ENCODE data around the gene PPP1R9A.

Gene PPP1R9A

GRCh38 chr7:94969434-94970084, 62.2 kb downstream of the PPP1R9A start:
- Histone ChIP-seq H3F3A (ENCODE audit: control insufficient read depth, insufficient read depth) (no peaks in the 10 kb centered on the region), H3K36me3 (ENCODE audit: control insufficient read depth, low read length) (no peaks in the 10 kb centered on the region), H4K20me1 (ENCODE audit: control insufficient read depth, insufficient read depth, low read depth, low read length) (no peaks in the 10 kb centered on the region), H3K27ac (ENCODE audit: low read depth, low read length) (no peak overlapping the region), H3K4me2 (ENCODE audit: low read length) (no peak overlapping the region), H3K79me2 (ENCODE audit: control insufficient read depth, low read length) (no peaks in the 10 kb centered on the region), H3K4me3 (ENCODE audit: low read length) (no peak overlapping the region), H3K9me3 (ENCODE audit: control insufficient read depth, insufficient read depth, low read length) (no peaks in the 10 kb centered on the region), H3K27me3 (ENCODE audit: control insufficient read depth, low read length) (no peaks in the 10 kb centered on the region), H3K4me1 (ENCODE audit: control insufficient read depth, low read length) (no peaks in the 10 kb centered on the region), H3K9me2 (replicated peaks; ENCODE audit: control insufficient read depth, low read length) (no peaks in the 10 kb centered on the region)
- no peak for TF ChIP-seq EZH2phosphoT487 (IDR thresholded peaks at IDR 0.05; ENCODE audit: borderline replicate concordance, low read length)
- TF ChIP-seq CTCF (IDR thresholded peaks at IDR 0.05; ENCODE audit: low read depth, low read length, poor library complexity, severe bottlenecking), result no peak

GRCh38 chr7:94970085-94970576, 62.7 kb downstream of the PPP1R9A start:
- TF ChIP-seq CTCF (IDR thresholded peaks at IDR 0.05; ENCODE audit: low read depth, low read length, poor library complexity, severe bottlenecking) (no peak), EZH2phosphoT487 (IDR thresholded peaks at IDR 0.05; ENCODE audit: borderline replicate concordance, low read length) (no peak)
- Histone ChIP-seq H3K4me3 (ENCODE audit: low read length) (no peak overlapping the region), H3K79me2 (ENCODE audit: control insufficient read depth, low read length) (no peaks in the 10 kb centered on the region), H3K4me2 (ENCODE audit: low read length) (no peak overlapping the region), H3F3A (ENCODE audit: control insufficient read depth, insufficient read depth) (no peaks in the 10 kb centered on the region), H3K9me3 (ENCODE audit: control insufficient read depth, insufficient read depth, low read length) (no peaks in the 10 kb centered on the region), H3K27me3 (ENCODE audit: control insufficient read depth, low read length) (no peaks in the 10 kb centered on the region), H3K27ac (ENCODE audit: low read depth, low read length) (no peak overlapping the region), H3K4me1 (ENCODE audit: control insufficient read depth, low read length) (no peaks in the 10 kb centered on the region), H4K20me1 (ENCODE audit: control insufficient read depth, insufficient read depth, low read depth, low read length) (no peaks in the 10 kb centered on the region), H3K9me2 (replicated peaks; ENCODE audit: control insufficient read depth, low read length) (no peaks in the 10 kb centered on the region), H3K36me3 (ENCODE audit: control insufficient read depth, low read length) (no peaks in the 10 kb centered on the region)

GRCh38 chr7:94971051-94971867, 63.9 kb downstream of the PPP1R9A start:
- no peaks in the 10 kb centered on the region for H3K36me3 ChIP-seq (ENCODE audit: control insufficient read depth, low read length)
- H3F3A ChIP-seq (ENCODE audit: control insufficient read depth, insufficient read depth), result no peaks in the 10 kb centered on the region
- no peak overlapping the region for H3K27ac ChIP-seq (ENCODE audit: low read depth, low read length)
- TF ChIP-seq EZH2phosphoT487 (IDR thresholded peaks at IDR 0.05; ENCODE audit: borderline replicate concordance, low read length) (no peak), CTCF (IDR thresholded peaks at IDR 0.05; ENCODE audit: low read depth, low read length, poor library complexity, severe bottlenecking) (no peak)
- H3K4me3 ChIP-seq (ENCODE audit: low read length), result no peak overlapping the region
- H3K4me2 ChIP-seq (ENCODE audit: low read length), result no peak overlapping the region
- H3K9me3 ChIP-seq (ENCODE audit: control insufficient read depth, insufficient read depth, low read length), result no peaks in the 10 kb centered on the region
- no peaks in the 10 kb centered on the region for H3K4me1 ChIP-seq (ENCODE audit: control insufficient read depth, low read length)
- H3K9me2 ChIP-seq (replicated peaks; ENCODE audit: control insufficient read depth, low read length), result no peaks in the 10 kb centered on the region
- H3K79me2 ChIP-seq (ENCODE audit: control insufficient read depth, low read length), result no peaks in the 10 kb centered on the region
- no peaks in the 10 kb centered on the region for H3K27me3 ChIP-seq (ENCODE audit: control insufficient read depth, low read length)
- H4K20me1 ChIP-seq (ENCODE audit: control insufficient read depth, insufficient read depth, low read depth, low read length), result no peaks in the 10 kb centered on the region

All from DOHH2 (cell line).